Measurements from ENCODE around the gene FMNL2.

The FMNL2 gene

DNA sequence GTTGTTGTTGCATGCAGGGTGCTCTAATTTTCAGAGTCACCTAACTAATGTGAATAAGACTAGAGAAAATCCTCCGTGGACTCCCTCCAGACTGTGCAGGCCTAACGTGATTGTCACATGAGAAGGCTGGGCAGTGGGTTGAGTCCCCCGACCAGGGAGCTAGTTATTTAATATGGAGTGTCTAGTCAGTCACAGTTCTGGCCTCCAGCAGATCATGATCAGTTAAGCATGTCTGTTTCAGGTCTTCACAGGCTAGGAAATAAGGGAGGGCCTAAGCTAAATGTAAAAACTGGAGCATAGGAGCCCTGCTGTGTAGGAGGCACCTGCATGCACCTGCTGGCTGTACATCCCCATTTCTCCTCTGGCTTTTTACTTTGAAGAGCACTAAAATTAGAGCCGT lies 295.5 kb downstream of the FMNL2 start:
- in situ Hi-C loops (cut with MboI; ENCODE audit: low sequenced_read_pairs) = loop anchor here (25.0 kb wide), 1 partner anchor 593 kb away; no protein-coding TSS in a partner anchor

DNA sequence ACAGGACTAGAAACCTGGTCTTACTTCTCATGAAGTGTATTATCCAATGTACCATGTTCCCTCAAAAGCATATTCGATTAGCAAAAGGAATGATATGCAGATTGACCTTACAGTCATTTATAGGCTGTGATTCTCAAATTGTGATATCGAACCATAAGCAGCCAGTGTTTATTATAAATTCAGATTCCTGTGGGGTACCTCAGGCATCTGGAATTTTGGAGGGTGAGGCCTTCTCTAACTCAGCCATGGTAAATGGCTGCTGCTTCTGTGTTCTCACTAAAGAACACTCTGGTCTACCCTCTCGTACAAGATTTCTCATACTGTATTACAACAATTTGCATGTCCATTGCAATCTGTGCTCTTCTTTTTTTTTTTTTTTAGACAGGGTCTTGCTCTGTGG lies 297.8 kb downstream of the FMNL2 start:
- in situ Hi-C loops (cut with MboI; ENCODE audit: low sequenced_read_pairs) = loop anchor here (25.0 kb wide), 1 partner anchor 595 kb away; no protein-coding TSS in a partner anchor

DNA sequence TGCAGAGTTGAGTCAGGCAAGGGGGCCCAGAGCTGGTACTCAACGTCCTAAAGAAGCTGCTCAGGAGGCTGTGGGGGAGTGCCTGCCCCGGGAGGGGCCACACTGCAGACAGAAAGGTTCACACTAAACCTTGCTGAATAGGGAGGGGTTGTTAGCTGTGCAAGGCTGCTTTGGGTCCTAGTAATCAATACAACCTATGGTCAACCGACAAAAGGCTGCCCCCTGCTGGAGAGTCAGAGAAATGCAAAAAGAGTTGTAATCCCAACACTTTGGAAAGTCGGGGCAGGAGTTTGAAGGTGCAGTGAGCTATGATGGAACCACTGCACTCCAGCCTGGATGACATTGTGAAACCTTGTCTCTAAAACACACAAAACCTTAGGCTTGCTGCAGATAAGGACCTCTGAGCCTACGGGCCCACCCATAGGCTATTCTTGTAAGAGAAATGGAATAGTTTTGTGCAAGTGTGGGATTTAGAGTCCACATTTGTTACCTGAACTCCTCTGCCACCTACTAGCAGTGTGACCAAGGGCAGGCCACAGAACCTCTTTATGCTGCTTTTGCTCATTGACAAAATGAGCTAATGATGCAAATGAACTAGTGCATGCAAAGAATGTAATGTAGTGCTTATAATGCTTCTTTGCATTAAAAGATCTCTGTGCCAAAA lies 300.8 kb downstream of the FMNL2 start:
- in situ Hi-C loops (cut with MboI; ENCODE audit: low sequenced_read_pairs) = loop anchor here (25.0 kb wide), 1 partner anchor 598 kb away; no protein-coding TSS in a partner anchor

DNA sequence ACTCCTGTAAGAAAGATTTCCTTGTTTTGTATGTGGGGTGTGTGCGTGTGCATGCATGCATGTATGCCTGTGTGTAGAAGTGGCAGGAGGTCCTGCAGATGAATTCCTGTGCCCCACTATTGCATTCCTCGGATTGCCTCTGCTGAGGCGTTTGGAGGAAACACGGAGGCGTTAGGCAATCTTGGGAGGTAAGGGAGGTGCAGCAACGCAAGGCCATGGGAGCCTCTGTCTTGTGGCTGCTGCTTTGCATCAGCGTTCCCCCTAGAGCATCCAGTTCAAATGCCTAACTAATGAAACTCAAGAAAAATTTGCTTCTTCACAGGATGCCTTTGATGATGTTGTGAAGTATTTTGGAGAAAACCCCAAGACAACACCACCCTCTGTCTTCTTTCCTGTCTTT lies 302.3 kb downstream of the FMNL2 start:
- in situ Hi-C loops (cut with MboI; ENCODE audit: low sequenced_read_pairs) = loop anchor here (25.0 kb wide), 1 partner anchor 600 kb away; no protein-coding TSS in a partner anchor

DNA sequence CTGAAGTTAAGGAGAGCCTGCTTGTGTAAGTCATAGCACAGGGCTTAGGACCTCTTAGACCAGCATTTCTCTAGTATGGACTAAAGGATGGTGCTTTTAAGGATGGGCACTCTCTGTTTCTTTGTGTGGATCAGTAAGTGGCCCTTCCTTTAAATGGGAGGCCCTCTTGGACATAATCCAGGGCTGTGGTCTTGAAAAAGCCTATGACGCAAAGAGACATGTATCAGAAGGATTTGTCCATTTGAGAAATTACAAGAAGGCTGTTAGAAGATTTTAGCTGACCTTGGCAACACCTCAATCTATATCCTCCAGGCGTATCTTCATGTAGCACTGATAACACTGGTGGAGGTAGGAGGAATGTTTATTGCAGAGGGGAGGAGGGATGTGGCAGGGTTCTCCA lies 303.1 kb downstream of the FMNL2 start:
- in situ Hi-C loops (cut with MboI; ENCODE audit: low sequenced_read_pairs) = loop anchor here (25.0 kb wide), 1 partner anchor 601 kb away; no protein-coding TSS in a partner anchor

DNA sequence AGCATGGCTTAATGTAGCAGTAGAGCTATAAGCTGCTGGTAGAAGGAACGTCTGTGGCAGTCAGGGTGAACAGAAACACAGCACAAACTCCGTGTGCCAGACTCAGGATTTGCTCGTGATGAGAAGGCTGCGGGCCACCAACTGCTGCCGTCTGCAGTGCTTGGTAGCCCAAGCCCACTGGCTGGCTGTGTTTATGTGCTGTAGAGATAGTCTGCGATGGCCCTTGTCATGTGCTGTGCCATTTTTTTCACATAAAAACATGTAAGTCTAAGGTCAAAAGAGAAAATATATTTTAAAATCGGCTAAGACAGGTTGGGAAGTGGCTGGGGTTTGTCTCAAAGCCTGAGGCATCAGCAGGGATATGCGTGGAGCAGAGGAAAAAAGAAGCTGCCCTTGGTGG lies 303.6 kb downstream of the FMNL2 start:
- in situ Hi-C loops (cut with MboI; ENCODE audit: low sequenced_read_pairs) = loop anchor here (25.0 kb wide), 1 partner anchor 601 kb away; no protein-coding TSS in a partner anchor

DNA sequence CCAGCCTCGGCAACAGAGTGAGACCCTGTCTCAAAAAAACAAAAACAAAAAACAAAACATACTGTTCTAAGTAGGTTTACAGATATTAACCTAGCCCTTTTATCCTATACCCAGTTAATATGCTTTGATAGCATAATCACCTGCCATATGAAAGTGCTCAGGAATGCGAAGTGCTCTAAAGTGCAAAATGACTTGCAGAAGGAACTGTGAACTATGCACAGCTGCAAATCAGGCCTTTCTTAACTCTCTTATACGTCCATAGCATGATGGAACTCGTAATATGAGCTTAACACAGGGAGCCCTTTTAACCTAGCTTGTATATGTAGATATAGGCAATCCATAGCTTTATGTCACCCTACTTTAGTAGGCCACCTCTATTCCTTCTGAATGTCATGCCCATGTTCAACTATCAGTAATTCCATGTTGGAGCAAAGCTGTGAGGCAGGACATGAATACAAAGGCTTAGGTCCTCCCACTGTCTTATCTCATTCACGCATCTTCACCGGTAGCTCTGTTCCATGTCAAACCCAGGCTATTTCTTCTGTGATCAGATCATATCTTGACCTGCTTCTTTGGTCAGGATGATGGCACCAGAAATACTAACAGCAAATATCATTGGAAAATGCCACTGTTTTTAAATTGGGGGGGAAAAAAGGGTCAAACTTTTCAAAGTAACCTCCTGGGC lies 309.4 kb downstream of the FMNL2 start:
- in situ Hi-C loops (cut with MboI; ENCODE audit: low sequenced_read_pairs) = loop anchor here (25.0 kb wide), 1 partner anchor 607 kb away; no protein-coding TSS in a partner anchor

DNA sequence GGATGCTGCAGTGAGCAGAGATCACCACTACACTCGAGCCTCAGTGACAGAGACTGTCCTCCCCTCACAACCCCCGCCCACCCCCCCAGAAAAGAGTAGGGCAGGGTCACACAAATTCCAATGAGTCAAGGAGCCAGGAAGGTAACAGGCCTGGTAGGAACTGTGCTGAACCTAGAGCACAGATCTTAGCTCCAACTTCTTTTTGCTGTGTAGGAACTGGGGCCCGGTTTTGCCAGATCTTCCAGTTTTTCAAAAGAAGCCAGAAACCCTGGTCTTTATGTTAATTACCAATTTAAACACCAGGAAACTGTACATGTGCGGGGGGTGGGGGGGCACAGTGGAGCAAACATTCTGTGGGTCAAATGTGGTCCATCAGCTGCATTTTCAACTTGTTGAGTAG lies 311.3 kb downstream of the FMNL2 start:
- in situ Hi-C loops (cut with MboI; ENCODE audit: low sequenced_read_pairs) = loop anchor here (25.0 kb wide), 1 partner anchor 609 kb away; no protein-coding TSS in a partner anchor

DNA sequence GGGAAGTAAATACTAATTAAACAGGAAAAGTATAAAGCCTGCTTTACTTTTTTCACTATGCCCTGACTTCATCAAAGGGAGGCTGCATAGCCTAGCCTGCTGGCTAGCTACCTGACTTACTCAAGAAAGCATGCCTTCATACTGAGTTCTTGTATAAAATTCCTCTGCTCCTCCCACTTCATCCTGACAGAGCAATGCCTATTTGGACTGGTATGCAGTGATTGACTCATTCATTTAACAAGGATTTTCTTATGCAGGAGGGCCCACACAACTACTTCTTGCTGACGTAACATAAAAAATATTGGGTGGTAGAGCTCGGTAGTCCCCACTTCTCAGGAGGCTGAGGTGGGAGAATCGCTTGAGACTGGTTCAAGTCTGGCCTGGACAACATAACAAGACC lies 311.8 kb downstream of the FMNL2 start:
- in situ Hi-C loops (cut with MboI; ENCODE audit: low sequenced_read_pairs) = loop anchor here (25.0 kb wide), 1 partner anchor 609 kb away; no protein-coding TSS in a partner anchor

DNA sequence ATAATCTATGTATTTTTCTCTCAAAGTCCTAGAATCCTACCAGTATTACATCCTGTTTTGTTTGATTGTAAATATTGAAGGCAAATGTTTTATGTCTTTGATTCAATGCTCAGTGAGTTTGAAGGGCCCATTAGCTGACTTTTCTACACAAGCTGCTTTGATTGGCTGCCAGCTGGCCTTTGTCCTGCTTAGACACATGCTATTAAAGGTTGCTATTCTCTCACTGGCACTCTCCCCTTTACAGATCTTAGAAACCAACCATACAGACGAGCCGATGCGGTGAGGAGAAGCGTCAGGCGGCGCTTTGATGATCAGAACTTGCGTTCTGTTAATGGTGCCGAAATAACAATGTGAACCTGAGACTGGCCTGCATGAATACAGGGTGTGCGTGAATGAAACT lies 312.6 kb downstream of the FMNL2 start:
- in situ Hi-C loops (cut with MboI; ENCODE audit: low sequenced_read_pairs) = loop anchor here (25.0 kb wide), 1 partner anchor 610 kb away; no protein-coding TSS in a partner anchor

DNA sequence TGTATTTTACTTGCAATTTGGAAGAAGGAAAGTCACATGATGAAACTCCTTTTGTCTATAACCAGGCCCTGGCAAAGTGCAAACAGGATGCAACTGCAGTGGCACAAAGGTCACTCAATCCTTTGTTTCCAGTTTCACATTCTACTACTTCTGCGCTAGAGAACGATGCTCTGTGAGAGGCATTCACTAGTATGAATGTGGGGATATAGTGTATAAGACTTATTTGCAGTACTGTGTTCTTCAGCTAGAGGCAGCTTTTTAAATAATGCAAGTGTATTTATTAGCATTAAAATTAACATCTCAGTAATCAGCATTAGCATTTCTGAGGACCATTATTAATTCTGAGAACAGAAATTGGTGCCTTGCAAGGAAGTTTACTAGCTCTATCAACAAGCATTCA lies 313.4 kb downstream of the FMNL2 start:
- in situ Hi-C loops (cut with MboI; ENCODE audit: low sequenced_read_pairs) = loop anchor here (25.0 kb wide), 1 partner anchor 611 kb away; no protein-coding TSS in a partner anchor

DNA sequence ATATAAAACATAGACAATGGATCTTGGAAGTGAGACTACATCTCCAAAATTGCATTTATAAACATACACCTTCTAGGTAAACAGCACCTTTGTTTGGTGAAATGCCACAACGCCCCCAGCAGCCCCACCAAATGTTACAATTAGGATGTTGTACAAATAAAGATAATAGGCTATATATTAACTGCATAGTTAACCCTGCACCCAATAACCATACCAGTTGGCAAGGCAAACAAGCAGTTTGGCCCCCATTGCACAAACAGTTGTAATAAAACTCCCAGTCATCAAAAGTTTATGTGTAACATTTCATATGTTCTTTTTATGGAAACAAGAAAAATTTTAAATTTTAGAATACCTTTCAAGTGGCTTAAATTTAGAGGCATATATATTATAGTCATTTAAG lies 315.0 kb downstream of the FMNL2 start:
- in situ Hi-C loops (cut with MboI; ENCODE audit: low sequenced_read_pairs) = loop anchor here (25.0 kb wide), 2 partner anchors 613 to 1188 kb away; no protein-coding TSS in a partner anchor

DNA sequence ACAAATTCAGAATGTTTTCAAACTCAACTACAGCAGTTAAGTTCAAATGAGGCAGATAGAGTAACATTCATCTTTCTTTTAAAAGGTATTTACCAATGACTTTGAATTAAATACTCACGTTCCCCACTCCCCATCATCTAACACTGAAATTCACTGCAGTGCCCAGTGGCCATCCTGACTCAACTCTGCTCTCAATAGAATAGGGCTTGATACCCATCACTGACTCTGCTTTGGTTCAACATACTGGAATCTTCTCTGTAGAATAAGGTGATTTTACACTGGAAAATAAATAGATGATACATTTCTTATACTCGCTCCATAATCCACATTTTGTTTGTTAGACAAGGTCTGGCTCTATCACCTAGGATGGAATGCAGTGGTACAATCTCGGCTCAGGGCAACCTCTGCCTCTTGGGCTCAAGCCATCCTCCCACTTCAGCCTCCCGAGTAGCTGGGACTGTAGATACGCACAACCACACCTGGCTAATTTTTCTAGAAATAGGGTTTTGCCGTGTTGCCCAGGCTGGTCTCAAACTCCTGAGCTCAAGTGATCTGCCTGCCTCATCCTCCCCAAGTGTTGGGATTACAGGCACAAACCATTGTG lies 315.9 kb downstream of the FMNL2 start:
- in situ Hi-C loops (cut with MboI; ENCODE audit: low sequenced_read_pairs) = loop anchor here (25.0 kb wide), 1 partner anchor 1189 kb away; no protein-coding TSS in a partner anchor

DNA sequence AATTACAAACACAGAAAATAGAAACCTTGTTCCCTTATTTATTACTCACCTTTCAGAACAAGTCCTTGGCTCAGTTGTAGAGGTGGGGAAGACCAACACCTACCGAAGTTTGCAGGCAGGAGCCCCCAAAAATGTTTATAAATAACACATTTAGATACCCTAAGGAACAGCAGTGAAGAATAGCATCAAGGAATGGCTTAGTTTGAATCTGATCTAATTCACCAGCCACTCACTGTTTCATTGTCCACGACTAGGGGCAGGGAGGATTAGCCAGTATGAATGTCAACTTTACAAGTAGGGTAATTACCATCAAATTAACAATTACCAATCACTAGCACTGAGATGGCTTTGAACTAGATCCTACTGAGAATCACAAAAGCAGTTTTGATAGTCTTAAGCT lies 316.9 kb downstream of the FMNL2 start:
- in situ Hi-C loops (cut with MboI; ENCODE audit: low sequenced_read_pairs) = loop anchor here (25.0 kb wide), 1 partner anchor 1190 kb away; no protein-coding TSS in a partner anchor

DNA sequence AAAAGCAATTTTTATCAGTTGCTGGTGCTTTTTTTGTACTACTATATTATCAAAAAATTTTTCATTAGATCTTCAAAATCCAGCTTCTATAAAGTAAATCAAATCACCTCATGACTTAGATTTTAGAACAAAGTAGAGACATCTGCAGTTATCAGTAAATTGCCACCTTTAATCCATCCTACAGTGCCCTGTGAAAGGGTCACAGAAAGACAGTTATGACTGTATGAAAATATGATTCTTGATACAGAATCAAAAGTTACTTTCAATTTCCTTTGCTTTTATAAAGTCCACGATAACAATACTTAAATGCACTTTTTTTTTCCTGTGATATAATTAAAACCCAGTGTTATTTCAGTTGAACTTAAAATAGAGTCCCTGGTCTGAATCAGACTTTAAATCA lies 320.9 kb downstream of the FMNL2 start:
- in situ Hi-C loops (cut with MboI; ENCODE audit: low sequenced_read_pairs) = loop anchor here (25.0 kb wide), 1 partner anchor 1194 kb away; no protein-coding TSS in a partner anchor

DNA sequence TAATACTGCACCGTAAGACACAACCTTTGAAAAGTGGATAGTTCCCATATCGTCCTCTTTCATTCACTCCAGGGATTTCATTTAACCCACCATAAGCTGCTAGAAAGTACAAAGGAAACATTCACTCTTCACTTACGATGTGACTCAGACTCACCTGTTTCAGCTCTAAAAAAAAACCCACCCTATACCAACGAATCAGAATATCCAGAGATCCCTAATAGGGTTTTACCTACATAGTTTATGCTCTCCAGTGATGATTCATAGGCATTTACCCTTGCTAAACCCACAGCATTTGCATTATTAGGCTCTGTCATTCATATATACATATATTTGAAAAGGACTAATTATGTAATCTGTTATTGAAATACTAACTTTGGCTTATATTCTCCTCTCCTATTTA lies 322.1 kb downstream of the FMNL2 start:
- in situ Hi-C loops (cut with MboI; ENCODE audit: low sequenced_read_pairs) = loop anchor here (25.0 kb wide), 1 partner anchor 1195 kb away; no protein-coding TSS in a partner anchor

DNA sequence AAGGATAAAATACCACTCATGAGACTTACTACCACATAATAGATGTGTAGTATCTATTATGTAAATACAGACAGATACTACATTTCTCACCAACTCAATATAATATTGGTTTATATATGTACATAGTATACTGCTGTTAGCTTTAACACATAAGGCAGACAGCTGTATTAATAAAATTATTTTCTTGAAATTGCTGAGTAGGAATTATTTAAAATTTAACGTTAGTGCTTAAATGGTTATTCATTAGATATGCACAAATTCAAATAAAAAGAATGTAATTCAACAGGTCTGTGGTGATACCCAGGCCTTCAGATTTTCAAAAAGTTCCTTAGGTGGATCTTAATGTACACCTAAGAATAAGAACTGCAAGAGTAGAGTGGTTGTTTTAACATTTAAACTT lies 323.2 kb downstream of the FMNL2 start:
- in situ Hi-C loops (cut with MboI; ENCODE audit: low sequenced_read_pairs) = loop anchor here (25.0 kb wide), 1 partner anchor 1196 kb away; no protein-coding TSS in a partner anchor

DNA sequence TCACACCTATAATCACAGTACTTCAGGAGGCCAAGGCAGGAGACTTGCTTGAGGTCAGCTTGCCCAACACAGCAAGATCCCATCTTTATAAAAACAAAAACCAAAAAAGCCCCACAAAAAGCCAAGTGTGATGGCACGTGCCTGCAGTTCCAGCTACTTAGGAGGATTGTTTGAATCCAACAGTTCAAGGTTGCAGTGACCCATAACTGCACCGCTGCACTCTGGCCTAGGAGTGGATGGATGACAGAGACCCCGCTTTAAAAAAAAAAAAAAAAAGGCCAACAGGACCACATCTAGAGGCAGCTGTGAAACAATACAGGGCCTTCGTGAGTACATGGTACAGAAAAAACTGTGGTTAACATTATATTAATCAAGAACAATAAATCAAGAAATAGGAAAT lies 326.1 kb downstream of the FMNL2 start:
- in situ Hi-C loops (cut with MboI; ENCODE audit: low sequenced_read_pairs) = loop anchor here (25.0 kb wide), 1 partner anchor 1199 kb away; no protein-coding TSS in a partner anchor

DNA sequence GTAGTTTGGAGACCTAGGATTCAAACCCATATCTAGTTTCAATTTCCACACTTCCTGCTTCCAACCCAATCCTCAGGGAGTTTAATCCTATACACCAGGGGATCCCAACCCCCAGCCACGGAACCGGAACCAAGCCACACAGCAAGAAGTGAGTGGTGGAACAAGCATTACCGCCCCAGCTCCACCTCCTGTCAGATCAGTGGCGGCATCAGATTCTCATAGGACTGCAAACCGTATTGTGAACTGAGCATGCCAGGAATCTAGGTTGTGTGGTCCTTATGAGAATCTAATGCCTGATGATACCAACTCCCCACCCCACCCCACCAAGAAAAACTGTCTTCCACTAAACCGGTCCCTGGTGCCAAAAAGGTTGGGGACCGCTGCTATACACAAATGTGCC lies 329.8 kb downstream of the FMNL2 start:
- in situ Hi-C loops (cut with MboI; ENCODE audit: low sequenced_read_pairs) = loop anchor here (25.0 kb wide), 1 partner anchor 1202 kb away; no protein-coding TSS in a partner anchor

DNA sequence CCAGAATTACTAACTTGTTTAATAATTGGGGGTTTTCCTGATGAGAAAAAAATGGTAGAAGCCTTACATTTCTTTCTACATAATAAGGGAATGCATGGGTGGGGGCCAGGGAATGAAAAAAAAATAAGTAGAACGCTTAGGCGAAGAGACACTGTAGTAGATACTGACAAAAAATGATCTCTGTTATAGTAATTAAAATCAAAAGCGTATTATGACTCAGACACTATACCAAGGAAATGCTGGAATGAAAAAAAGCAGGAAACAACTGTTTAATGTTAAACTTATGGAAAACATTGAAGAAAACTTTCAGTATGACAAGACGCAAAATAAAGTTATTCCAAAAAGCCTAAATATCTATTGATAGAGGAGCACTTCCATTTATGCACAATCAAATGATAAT lies 339.4 kb downstream of the FMNL2 start:
- in situ Hi-C loops (cut with MboI; ENCODE audit: low sequenced_read_pairs) = loop anchor here (25.0 kb wide), 1 partner anchor 1212 kb away; no protein-coding TSS in a partner anchor

DNA sequence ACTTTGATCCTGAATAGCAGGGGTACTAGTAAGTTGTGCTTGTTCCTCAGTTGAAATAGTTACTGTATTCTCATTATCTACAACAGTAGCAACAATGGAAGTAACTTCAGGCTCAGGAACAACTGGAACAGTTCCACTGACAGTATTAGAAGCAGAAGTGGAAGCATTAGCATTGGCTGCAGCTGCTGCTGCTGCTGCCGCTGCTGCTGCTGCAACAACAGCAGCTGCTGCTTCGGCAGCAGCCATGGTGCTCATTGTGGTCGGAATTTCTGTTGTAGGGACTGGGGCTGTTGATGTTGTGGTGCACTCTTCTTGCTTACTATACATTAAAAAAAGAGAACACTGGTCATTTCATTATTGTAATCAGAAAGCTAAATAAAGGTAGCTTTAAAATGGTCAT lies 341.5 kb downstream of the FMNL2 start:
- in situ Hi-C loops (cut with MboI; ENCODE audit: low sequenced_read_pairs) = no loop called here
